H1 (cell line): Measurements from ENCODE around the gene MYOG. TPM values are rescaled to one million over a fixed set of nuclear protein-coding genes. Genes with fewer than 3 reads are reported as not detected.

Source experiments
- GABPA ChIP-seq: IDR thresholded peaks from 2 replicates; pipeline ENCODE4 v1.6.1; 2011; ENCODE audit warnings: mild to moderate bottlenecking, low read length, moderate library complexity, borderline replicate concordance; ENCODE audit not compliant: insufficient read depth
- SIRT6 ChIP-seq: IDR thresholded peaks from one replicate; pipeline ENCODE4 v1.7.1; 2012; ENCODE audit warnings: low read length, inconsistent platforms
- SP4 ChIP-seq: IDR thresholded peaks from 2 replicates; pipeline ENCODE4 v1.6.1; 2012; ENCODE audit warnings: low read length, inconsistent platforms
- ZNF274 ChIP-seq: IDR thresholded peaks from 2 replicates; pipeline ENCODE4 v1.7.0; 2012; ENCODE audit warnings: low read length, borderline replicate concordance; ENCODE audit errors: extremely low read depth
- polyA plus RNA-seq, 7 experiments: library from polyadenylated mRNA; depleted of rRNA in 3 of 7; stranded (reverse) in 5 of 7; unstranded in 2 of 7; fragments of >200 nt in 5 of 7; fragments of 200-250 nt in 2 of 7; gene quantifications; 1 replicate in 5 of 7; 2 replicates in 1 of 7; 4 replicates in 1 of 7; pipeline versions ENCODE4 v1.2.1 to v1.2.3, GENCODE V29; 2011 to 2013; ENCODE audit warnings: missing spikeins in 2 of 7, mixed read lengths in 2 of 7
- total RNA-seq: library from RNA; stranded (reverse); fragmentation: NEBNext Ultra II Directional; extraction: Animal tissue kit (Norgen Biotek cat#: 25700); gene quantifications from 2 replicates; pipeline ENCODE4 v1.2.1, GENCODE V29; 2021

The MYOG gene
- total and polyA plus RNA-seq, 2 of the 8 experiments (the other 6 are each of a cell fraction or from before 2014, with no cell fraction given), result not detected

DNA sequence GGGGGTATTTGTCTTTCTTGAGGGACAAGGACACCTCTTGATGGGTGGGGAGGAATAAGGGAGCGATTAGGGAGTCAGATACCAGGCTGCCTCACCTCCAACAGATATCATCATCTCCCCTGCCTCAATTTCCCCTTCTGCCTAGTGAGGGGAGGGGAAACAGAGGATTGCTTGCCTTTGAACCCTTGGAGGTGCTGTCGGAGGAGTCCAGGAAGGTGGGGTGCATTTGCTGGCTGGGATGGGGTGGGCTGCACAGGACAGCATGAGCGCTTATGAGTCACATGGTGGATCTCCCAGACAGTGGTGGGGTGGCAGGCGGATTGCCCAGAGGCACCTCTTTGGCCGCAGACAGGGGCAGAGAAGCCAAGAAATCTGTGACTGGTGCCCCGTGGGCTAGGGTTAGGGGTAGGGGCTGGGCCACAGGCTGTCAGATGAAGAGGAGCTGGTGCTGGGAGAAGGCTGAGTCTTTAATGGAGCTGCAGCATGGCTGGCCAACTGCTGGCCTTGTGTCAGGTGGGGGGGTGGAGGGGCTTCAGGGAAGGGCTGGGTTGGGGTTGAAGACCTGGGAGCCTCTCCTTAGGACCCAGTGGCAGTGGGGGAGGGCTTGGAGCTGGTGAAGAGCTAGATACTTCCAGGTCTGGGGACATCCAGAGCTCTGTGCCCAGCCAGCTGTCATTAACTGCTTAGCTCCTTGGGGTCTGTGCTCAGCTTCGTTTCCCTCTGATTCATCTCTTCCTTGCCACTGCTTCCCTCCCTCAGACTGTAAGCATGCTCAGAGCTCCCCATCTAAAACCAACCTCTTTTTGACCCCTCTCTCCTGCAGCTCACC, 34.7 kb upstream of the MYOG start (continued):
- TF ChIP-seq ZNF274, result no peak
- no peak for TF ChIP-seq GABPA
- no peak for TF ChIP-seq SP4
- no peak for TF ChIP-seq SIRT6
